22Rv1 (cell line): ENCODE measurements around the gene BCL3.

Experiments used
- ZFX ChIP-seq: fragments of 450-650 bp; IDR thresholded peaks from 2 replicates; pipeline ENCODE4 v1.6.1; 2017; ENCODE audit warnings: antibody characterized with exemption, borderline replicate concordance
- TF ChIP-seq, protein P1 (sequence below): fragments of 450-650 bp; IDR thresholded peaks from 2 replicates; pipeline ENCODE4 v1.5.1; 2017; ENCODE audit warnings: mild to moderate bottlenecking

DNA sequence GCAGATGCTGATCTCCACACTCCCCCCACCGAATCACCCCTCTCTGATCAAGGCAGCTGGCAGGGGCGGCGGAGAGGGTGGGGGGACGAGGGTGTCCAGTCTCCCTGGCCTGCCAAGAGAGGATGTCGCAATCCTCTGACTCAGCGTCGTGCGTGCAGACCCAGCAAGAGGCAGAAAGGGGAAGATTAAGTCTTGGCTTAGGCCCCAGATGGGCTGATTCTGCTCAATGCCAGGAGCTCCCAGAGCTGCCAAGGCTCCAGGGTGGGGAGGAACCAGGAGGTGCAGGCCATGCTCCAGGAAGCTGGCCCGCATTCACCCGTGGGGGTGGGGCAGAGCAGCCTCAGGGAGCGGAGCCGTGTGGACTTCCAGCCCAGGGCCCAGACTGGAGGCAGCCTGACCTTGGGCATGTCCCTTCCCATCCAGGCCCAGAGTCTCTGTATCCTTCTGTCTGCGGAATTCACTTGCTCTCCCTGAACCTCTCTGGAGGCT lies 6.6 kb upstream of the BCL3 start:
- TF ChIP-seq, protein P1, sequence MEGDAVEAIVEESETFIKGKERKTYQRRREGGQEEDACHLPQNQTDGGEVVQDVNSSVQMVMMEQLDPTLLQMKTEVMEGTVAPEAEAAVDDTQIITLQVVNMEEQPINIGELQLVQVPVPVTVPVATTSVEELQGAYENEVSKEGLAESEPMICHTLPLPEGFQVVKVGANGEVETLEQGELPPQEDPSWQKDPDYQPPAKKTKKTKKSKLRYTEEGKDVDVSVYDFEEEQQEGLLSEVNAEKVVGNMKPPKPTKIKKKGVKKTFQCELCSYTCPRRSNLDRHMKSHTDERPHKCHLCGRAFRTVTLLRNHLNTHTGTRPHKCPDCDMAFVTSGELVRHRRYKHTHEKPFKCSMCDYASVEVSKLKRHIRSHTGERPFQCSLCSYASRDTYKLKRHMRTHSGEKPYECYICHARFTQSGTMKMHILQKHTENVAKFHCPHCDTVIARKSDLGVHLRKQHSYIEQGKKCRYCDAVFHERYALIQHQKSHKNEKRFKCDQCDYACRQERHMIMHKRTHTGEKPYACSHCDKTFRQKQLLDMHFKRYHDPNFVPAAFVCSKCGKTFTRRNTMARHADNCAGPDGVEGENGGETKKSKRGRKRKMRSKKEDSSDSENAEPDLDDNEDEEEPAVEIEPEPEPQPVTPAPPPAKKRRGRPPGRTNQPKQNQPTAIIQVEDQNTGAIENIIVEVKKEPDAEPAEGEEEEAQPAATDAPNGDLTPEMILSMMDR, result no peak
- no peak for TF ChIP-seq ZFX
